ENCODE results near the gene SCD.

Gene SCD

GRCh38 chr10:100333106-100333505 lies 13.9 kb upstream of the SCD start:
- Mint-ChIP-seq H3K4me1 (no peaks in the 10 kb centered on the region), H3K4me3 (no peak overlapping the region), H3K9me3 (no peaks in the 10 kb centered on the region), H3K36me3 (no peaks in the 10 kb centered on the region), H3K27ac (no peak overlapping the region), H3K27me3 (peaks cover 2% of the 10 kb centered on the region)

GRCh38 chr10:100333661-100334440 lies 13.2 kb upstream of the SCD start:
- Mint-ChIP-seq H3K36me3 (no peaks in the 10 kb centered on the region), H3K4me3 (no peak overlapping the region), H3K27ac (no peak overlapping the region), H3K27me3 (peaks cover 2% of the 10 kb centered on the region), H3K4me1 (no peaks in the 10 kb centered on the region), H3K9me3 (no peaks in the 10 kb centered on the region)

DNA sequence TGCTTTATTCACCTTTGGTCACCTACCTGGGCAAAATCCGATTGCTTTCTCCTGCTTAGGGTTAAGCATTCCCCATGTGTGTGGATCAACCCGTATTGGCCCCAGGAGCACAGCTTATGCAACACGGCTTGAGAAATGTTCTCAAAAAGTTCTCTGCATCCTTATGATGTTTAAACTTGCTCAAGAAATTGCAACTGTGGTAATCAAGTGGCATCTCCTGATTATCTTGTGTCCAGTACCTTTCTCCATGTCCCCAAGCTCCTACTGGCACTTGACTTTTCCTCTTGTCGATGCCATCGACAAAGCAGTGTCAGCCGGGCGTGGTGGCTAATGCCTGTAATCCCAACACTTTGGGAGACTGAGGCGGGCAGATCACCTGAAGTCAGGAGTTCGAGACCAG lies 12.3 kb upstream of the SCD start:
- no peaks in the 10 kb centered on the region for H3K4me1 Mint-ChIP-seq
- no peak overlapping the region for H3K4me3 Mint-ChIP-seq
- no peaks in the 10 kb centered on the region for H3K9me3 Mint-ChIP-seq
- H3K27ac Mint-ChIP-seq, result no peak overlapping the region
- no peaks in the 10 kb centered on the region for H3K36me3 Mint-ChIP-seq
- H3K27me3 Mint-ChIP-seq, result no peaks in the 10 kb centered on the region

DNA sequence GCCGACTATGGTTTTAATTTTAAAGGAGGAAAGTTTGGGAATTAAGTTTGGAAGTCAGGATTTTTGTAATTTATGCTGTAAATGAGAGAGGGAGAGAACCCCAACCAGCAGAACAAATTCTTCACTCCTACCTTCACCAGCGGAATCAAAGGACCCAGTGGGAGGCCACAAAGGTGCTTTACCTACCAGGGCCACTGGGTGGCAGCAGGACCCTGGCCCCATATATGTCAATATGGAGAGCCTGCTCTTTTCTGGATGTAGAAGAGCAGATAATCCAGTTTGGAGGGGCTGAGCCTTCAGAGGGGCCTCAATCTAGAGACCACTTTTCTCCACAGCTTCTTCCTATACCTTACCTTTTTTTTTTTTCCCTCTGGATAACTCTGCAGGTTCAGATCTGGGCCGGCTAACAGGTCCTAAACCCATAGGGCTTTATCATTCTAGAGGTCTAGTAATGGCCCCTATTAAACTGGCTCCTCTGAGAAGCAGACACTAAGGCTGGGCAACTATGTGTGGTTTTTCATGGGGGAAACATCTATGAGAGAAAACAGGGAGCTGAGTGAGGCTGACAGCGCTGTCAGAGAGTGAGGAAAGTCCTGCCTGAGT lies 8.5 kb upstream of the SCD start:
- no peaks in the 10 kb centered on the region for H3K27me3 Mint-ChIP-seq
- no peak overlapping the region for H3K4me3 Mint-ChIP-seq
- H3K4me1 Mint-ChIP-seq, result no peaks in the 10 kb centered on the region
- H3K9me3 Mint-ChIP-seq, result no peaks in the 10 kb centered on the region
- no peak overlapping the region for H3K27ac Mint-ChIP-seq
- no peaks in the 10 kb centered on the region for H3K36me3 Mint-ChIP-seq

DNA sequence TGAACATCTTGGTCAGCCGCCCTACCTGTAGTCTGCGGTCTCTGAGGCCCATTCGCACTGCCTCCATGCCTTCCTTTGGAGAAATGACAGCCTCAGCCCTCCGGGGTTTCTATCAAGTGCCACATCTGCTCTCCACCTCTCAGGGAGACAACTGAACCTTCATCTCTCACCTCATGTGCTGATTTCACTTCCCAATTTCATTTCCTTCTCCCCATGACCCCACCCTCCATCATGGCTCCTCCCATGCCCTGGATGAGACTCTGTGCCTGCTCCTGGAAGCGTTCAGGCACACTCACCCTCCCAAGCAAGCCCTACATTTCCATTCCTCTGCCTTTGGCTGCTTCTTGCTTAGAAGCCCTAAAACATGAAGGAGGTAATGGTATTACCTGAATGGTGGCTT lies 7.8 kb upstream of the SCD start:
- H3K27ac Mint-ChIP-seq, result no peak overlapping the region
- no peaks in the 10 kb centered on the region for H3K36me3 Mint-ChIP-seq
- no peaks in the 10 kb centered on the region for H3K27me3 Mint-ChIP-seq
- no peak overlapping the region for H3K4me3 Mint-ChIP-seq
- H3K4me1 Mint-ChIP-seq, result no peaks in the 10 kb centered on the region
- no peaks in the 10 kb centered on the region for H3K9me3 Mint-ChIP-seq

DNA sequence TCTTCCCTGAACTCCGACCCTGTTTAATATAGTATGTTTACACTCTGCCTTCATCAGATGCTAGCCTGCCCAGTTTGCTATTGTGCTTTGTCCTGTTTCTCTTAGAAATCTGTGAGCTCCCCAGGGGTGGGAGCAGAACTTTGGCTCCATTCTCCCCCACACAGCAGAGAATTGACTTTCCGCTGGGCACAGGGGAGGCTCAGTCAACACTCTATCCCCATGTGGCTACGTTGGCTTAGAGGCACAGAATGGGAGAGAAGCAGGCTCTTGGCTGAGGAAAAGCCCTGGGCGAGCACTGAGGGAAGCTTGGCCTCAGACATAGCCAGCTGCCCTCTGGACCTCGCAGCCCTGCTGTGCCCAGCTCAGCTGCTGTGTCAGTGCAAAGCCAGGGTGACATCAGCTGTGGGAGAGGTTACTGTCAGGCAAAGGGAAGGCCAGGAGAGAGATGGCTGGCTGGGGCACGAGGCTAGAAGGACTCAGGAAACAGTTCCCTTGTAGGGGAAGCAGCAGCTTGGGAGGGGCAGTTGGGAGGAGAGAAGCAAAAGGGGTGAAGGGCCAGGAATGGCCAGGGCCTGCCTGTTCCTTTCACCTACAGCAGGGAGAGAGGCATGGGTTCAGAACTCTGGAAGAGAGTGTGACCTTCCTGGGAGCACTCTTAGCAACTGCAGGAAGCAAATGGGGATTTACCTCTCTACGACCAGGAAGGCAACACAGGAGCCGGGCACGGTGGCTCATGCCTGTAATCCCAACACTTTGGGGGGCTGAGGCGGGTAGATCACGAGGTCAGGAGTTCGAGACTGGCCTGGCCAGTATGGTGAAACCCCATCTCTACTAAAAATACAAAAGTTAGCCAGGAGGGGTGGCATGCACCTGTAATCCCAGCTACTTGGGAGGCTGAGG lies 5.8 kb upstream of the SCD start:
- Mint-ChIP-seq H3K4me1 (peaks cover 7% of the 10 kb centered on the region), H3K4me3 (no peak overlapping the region), H3K9me3 (no peaks in the 10 kb centered on the region), H3K27me3 (no peaks in the 10 kb centered on the region), H3K36me3 (no peaks in the 10 kb centered on the region), H3K27ac (peak overlapping the region; percentile 63)

- no peak overlapping the region for H3K4me3 Mint-ChIP-seq
- H3K27me3 Mint-ChIP-seq, result no peaks in the 10 kb centered on the region
- H3K9me3 Mint-ChIP-seq, result no peaks in the 10 kb centered on the region
- H3K27ac Mint-ChIP-seq, result no peak overlapping the region
- H3K4me1 Mint-ChIP-seq, result peaks cover 9% of the 10 kb centered on the region
- no peaks in the 10 kb centered on the region for H3K36me3 Mint-ChIP-seq
Observed at GRCh38 chr10:100341953-100342626, 4.9 kb upstream of the SCD start.

DNA sequence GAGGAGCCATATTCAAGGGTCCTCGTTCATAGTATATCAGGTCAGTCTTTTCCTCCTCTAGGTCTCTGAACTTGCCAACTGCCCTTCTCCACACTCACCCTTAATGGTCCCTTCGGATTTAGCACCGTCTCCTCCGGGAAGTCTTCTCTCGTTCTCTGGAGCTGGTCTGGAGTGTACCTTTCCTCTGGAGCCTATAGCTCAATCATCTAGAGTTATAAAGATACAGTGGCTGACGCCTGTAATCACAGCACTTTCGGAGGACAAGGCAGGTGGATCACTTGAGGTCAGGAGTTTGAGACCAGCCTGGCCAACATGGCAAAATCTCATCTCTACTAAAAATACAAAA lies 4.4 kb upstream of the SCD start:
- Mint-ChIP-seq H3K27me3 (no peaks in the 10 kb centered on the region), H3K4me3 (no peak overlapping the region), H3K9me3 (no peaks in the 10 kb centered on the region), H3K4me1 (peaks cover 9% of the 10 kb centered on the region), H3K36me3 (no peaks in the 10 kb centered on the region), H3K27ac (no peak overlapping the region)

- H3K4me1 Mint-ChIP-seq, result peaks cover 23% of the 10 kb centered on the region
- no peaks in the 10 kb centered on the region for H3K9me3 Mint-ChIP-seq
- H3K4me3 Mint-ChIP-seq, result peak overlapping the region; percentile 6
- H3K27me3 Mint-ChIP-seq, result no peaks in the 10 kb centered on the region
- no peaks in the 10 kb centered on the region for H3K36me3 Mint-ChIP-seq
- H3K27ac Mint-ChIP-seq, result no peak overlapping the region
Observed at GRCh38 chr10:100344241-100344788, 2.7 kb upstream of the SCD start.

GRCh38 chr10:100345570-100346330 lies 1.3 kb upstream of the SCD start:
- H3K27me3 Mint-ChIP-seq, result no peaks in the 10 kb centered on the region
- no peaks in the 10 kb centered on the region for H3K36me3 Mint-ChIP-seq

GRCh38 chr10:100346351-100346764 lies 675 bp upstream of the SCD start:
- H3K9me3 Mint-ChIP-seq, result no peaks in the 10 kb centered on the region
- H3K27ac Mint-ChIP-seq, result peak overlapping the region; percentile 44
- no peaks in the 10 kb centered on the region for H3K27me3 Mint-ChIP-seq
- no peaks in the 10 kb centered on the region for H3K36me3 Mint-ChIP-seq
- peaks cover 27% of the 10 kb centered on the region for H3K4me1 Mint-ChIP-seq
- H3K4me3 Mint-ChIP-seq, result peak overlapping the region; percentile 86

More at GRCh38 chr10:100345570-100346330, 1.3 kb upstream of the SCD start:
- Mint-ChIP-seq H3K27ac (peak overlapping the region; percentile 44), H3K9me3 (no peaks in the 10 kb centered on the region), H3K4me3 (peak overlapping the region; percentile 86), H3K4me1 (peaks cover 27% of the 10 kb centered on the region)

- no peaks in the 10 kb centered on the region for H3K9me3 Mint-ChIP-seq
- no peaks in the 10 kb centered on the region for H3K27me3 Mint-ChIP-seq
- peaks cover 5% of the 10 kb centered on the region for H3K36me3 Mint-ChIP-seq
- H3K4me1 Mint-ChIP-seq, result peaks cover 27% of the 10 kb centered on the region
- peak overlapping the region; percentile 66 for H3K27ac Mint-ChIP-seq
- peak overlapping the region; percentile 86 for H3K4me3 Mint-ChIP-seq
Observed at GRCh38 chr10:100347568-100348195, 649 bp downstream of the SCD start.

- Mint-ChIP-seq H3K9me3 (no peaks in the 10 kb centered on the region), H3K27me3 (no peaks in the 10 kb centered on the region), H3K27ac (no peak overlapping the region), H3K4me3 (peak overlapping the region; percentile 86), H3K4me1 (peaks cover 27% of the 10 kb centered on the region), H3K36me3 (peaks cover 5% of the 10 kb centered on the region)
Observed at GRCh38 chr10:100348389-100348927, 1.4 kb downstream of the SCD start.

- no peaks in the 10 kb centered on the region for H3K27me3 Mint-ChIP-seq
- H3K27ac Mint-ChIP-seq, result no peak overlapping the region
- peak overlapping the region; percentile 31 for H3K4me3 Mint-ChIP-seq
- H3K4me1 Mint-ChIP-seq, result peaks cover 27% of the 10 kb centered on the region
- H3K9me3 Mint-ChIP-seq, result no peaks in the 10 kb centered on the region
- peaks cover 5% of the 10 kb centered on the region for H3K36me3 Mint-ChIP-seq
Observed at GRCh38 chr10:100349087-100349486, 2.1 kb downstream of the SCD start.
